ENCODE data around the gene CNOT4. TPM values are rescaled to one million over a fixed set of nuclear protein-coding genes. Genes with fewer than 3 reads are reported as not detected.

Gene CNOT4
- total RNA-seq, 1 experiment from 2014 or later: 16.6 TPM

GRCh38 chr7:135553346-135553745, 43.4 kb upstream of the CNOT4 start:
- H2AFZ ChIP-seq (ENCODE audit: low read depth, low read length, poor library complexity, severe bottlenecking): no peak overlapping the region
- BruUV-seq (replicated peaks): no TSS peak
- H3K4me1 ChIP-seq (ENCODE audit: control insufficient read depth in 1 of 2, insufficient read depth in 2 of 2, low read length in 2 of 2): no peaks in the 10 kb centered on the region
- intact Hi-C loops (cut with micrococcal nuclease): no loop called here
- no peaks in the 10 kb centered on the region for H4K20me1 ChIP-seq (ENCODE audit: insufficient read depth)
- no peaks in the 10 kb centered on the region for H3K9me2 ChIP-seq (ENCODE audit: insufficient read depth)
- TF ChIP-seq SP1 (IDR thresholded peaks at IDR 0.05; ENCODE audit: low read depth) (no peak), MAX (IDR thresholded peaks at IDR 0.05) (no peak), ATF3 (IDR thresholded peaks at IDR 0.05) (no peak), SRF (IDR thresholded peaks at IDR 0.05; ENCODE audit: low read depth) (no peak), ZFX (IDR thresholded peaks at IDR 0.05) (no peak), FOSL1 (IDR thresholded peaks at IDR 0.05; ENCODE audit: low read depth) (no peak), TCF7L2 (IDR thresholded peaks at IDR 0.05; ENCODE audit: borderline replicate concordance, extremely low read depth, insufficient read depth, insufficient read length) (no peak), EGR1 (IDR thresholded peaks at IDR 0.05; ENCODE audit: low read depth) (no peak), ELF1 (IDR thresholded peaks at IDR 0.05; ENCODE audit: borderline replicate concordance, low read depth) (no peak), RAD21 (IDR thresholded peaks at IDR 0.05; ENCODE audit: low read depth) (no peak), POLR2AphosphoS5 (IDR thresholded peaks at IDR 0.05; ENCODE audit: low read depth, low read length) (no peak), ZBTB33 (IDR thresholded peaks at IDR 0.05; ENCODE audit: extremely low read depth, insufficient replicate concordance, low read length) (no peak), EZH2 (IDR thresholded peaks at IDR 0.05) (no peak), CTCF (IDR thresholded peaks at IDR 0.05 in 2 of 3, conservative IDR thresholded peaks at IDR 0.05 in 1 of 3; ENCODE audit: borderline replicate concordance in 1 of 3, insufficient read depth in 1 of 3, low read depth in 2 of 3, low read length in 2 of 3) (no peak), CEBPB (IDR thresholded peaks at IDR 0.05; ENCODE audit: low read depth) (no peak), YY1 (IDR thresholded peaks at IDR 0.05; ENCODE audit: extremely low read depth, insufficient replicate concordance, low read depth, low read length) (no peak), REST (IDR thresholded peaks at IDR 0.05; ENCODE audit: low read depth) (no peak), CBX3 (IDR thresholded peaks at IDR 0.05; ENCODE audit: low read depth) (no peak), JUND (IDR thresholded peaks at IDR 0.05) (no peak), EZH2phosphoT487 (IDR thresholded peaks at IDR 0.05; ENCODE audit: borderline replicate concordance) (no peak)
- H3K4me3 ChIP-seq (replicated peaks in 1 of 2; ENCODE audit: low read depth in 1 of 2, low read length in 2 of 2): no peak overlapping the region
- no peak overlapping the region for H3K9ac ChIP-seq (ENCODE audit: low read length)
- H3K9me3 ChIP-seq (ENCODE audit: control insufficient read depth in 1 of 2, insufficient read depth in 1 of 2, low read depth in 1 of 2, low read length in 2 of 2): no peaks in the 10 kb centered on the region
- POLR2A ChIA-PET: no interaction called here
- no peak overlapping the region for H3K27ac ChIP-seq (ENCODE audit: low read depth, low read length)
- no peaks in the 10 kb centered on the region for H3K27me3 ChIP-seq (ENCODE audit: insufficient read depth, low read length)
- ATAC-seq (no peak), DNase-seq (ENCODE audit: low read depth, low spot score) (no peak)
- H3K4me2 ChIP-seq (ENCODE audit: low read length): no peak overlapping the region
- RAD21 ChIA-PET (ENCODE audit: low non-redundant PET in 1 of 2, low total read pairs in 2 of 2, uncharacterized antibody in 2 of 2, unreplicated experiment in 2 of 2): no interaction called here
- CTCF ChIA-PET: no interaction called here
- H3K79me2 ChIP-seq (ENCODE audit: insufficient read depth, low read length): peaks cover 6% of the 10 kb centered on the region
- H3K36me3 ChIP-seq (ENCODE audit: control insufficient read depth in 1 of 2, insufficient read depth in 2 of 2, low read length in 2 of 2): no peaks in the 10 kb centered on the region
